CD4-positive, CD25-positive, alpha-beta regulatory T cell (primary cell): ENCODE data around the gene SLC10A2. TPM values are rescaled to one million over a fixed set of nuclear protein-coding genes. Genes with fewer than 3 reads are reported as not detected.

Experiments used
- ATAC-seq, 2 donors: fragments of 150-1000 bp; cut with Tn5 transposase; one replicate each; pipeline ENCODE4 v1.10.0; 2021; ENCODE audit warnings: low read depth in 2 of 2, moderate number of reproducible peaks in 2 of 2, moderate library complexity in 1 of 2
- DNase-seq, 3 donors: peaks; one replicate each; pipeline versions ENCODE4 v3.0.0 to v3.0.0-alpha.2; 2012 to 2022; ENCODE audit warnings: mixed read lengths in 1 of 3
- H3K27ac ChIP-seq: one replicate; pipeline ENCODE4 v1.7.0; 2013; ENCODE audit warnings: mild to moderate bottlenecking, low read length; ENCODE audit not compliant: insufficient read depth, poor library complexity, severe bottlenecking
- H3K27me3 ChIP-seq: one replicate; pipeline ENCODE4 v1.7.0; 2013; ENCODE audit warnings: low read length; ENCODE audit not compliant: control insufficient read depth, insufficient read depth
- H3K36me3 ChIP-seq: one replicate; pipeline ENCODE4 v1.7.0; 2013; ENCODE audit warnings: mild to moderate bottlenecking, low read length, moderate library complexity; ENCODE audit not compliant: control insufficient read depth, insufficient read depth
- H3K4me1 ChIP-seq: 2 replicates; pipeline ENCODE4 v1.7.0; 2013; ENCODE audit warnings: mild to moderate bottlenecking, low read length; ENCODE audit not compliant: insufficient read depth, control insufficient read depth, poor library complexity, severe bottlenecking
- H3K4me3 ChIP-seq: one replicate; pipeline ENCODE4 v1.7.0; 2013; ENCODE audit warnings: low read depth, mild to moderate bottlenecking, low read length, moderate library complexity
- H3K9me3 ChIP-seq, 2 experiments: 1 replicate in 1 of 2; 2 replicates in 1 of 2; pipeline ENCODE4 v1.7.0; 2013; ENCODE audit warnings: low read length in 2 of 2, mild to moderate bottlenecking in 1 of 2, moderate library complexity in 1 of 2; ENCODE audit not compliant: control insufficient read depth in 2 of 2
- H3K27ac Mint-ChIP-seq, 3 donors: one replicate each; pipeline ENCODE4 v1.8.0; 2020 to 2022; ENCODE audit warnings: mild to moderate bottlenecking in 3 of 3, mixed read lengths in 3 of 3, moderate library complexity in 2 of 3
- H3K27me3 Mint-ChIP-seq: one replicate; pipeline ENCODE4 v1.8.0; 2022; ENCODE audit warnings: mild to moderate bottlenecking, mixed read lengths
- H3K36me3 Mint-ChIP-seq: one replicate; pipeline ENCODE4 v1.8.0; 2020; ENCODE audit warnings: mixed read lengths
- H3K4me1 Mint-ChIP-seq, 4 donors: one replicate each; pipeline ENCODE4 v1.8.0; 2020 to 2022; ENCODE audit warnings: mixed read lengths in 4 of 4, mild to moderate bottlenecking in 1 of 4
- H3K4me3 Mint-ChIP-seq, 4 donors: one replicate each; pipeline ENCODE4 v1.8.0; 2020 to 2022; ENCODE audit warnings: mild to moderate bottlenecking in 4 of 4, mixed read lengths in 4 of 4, moderate library complexity in 3 of 4
- H3K9me3 Mint-ChIP-seq, 7 donors: one replicate each; pipeline ENCODE4 v1.8.0; 2020 to 2022; ENCODE audit warnings: mixed read lengths in 7 of 7, mild to moderate bottlenecking in 3 of 7, moderate library complexity in 2 of 7
- polyA plus RNA-seq, 4 donors: library from polyadenylated mRNA; unstranded; fragments of 300-500 nt; fragmentation: Illumina TruSeq; gene quantifications; one replicate each; pipeline ENCODE4 v1.2.3, GENCODE V29; 2021
- total RNA-seq: library from RNA; stranded (reverse); gene quantifications from one replicate; pipeline ENCODE4 v1.2.3, GENCODE V29; 2022

Gene SLC10A2
- total and polyA plus RNA-seq, 5 donors from 2014 or later = not detected

DNA sequence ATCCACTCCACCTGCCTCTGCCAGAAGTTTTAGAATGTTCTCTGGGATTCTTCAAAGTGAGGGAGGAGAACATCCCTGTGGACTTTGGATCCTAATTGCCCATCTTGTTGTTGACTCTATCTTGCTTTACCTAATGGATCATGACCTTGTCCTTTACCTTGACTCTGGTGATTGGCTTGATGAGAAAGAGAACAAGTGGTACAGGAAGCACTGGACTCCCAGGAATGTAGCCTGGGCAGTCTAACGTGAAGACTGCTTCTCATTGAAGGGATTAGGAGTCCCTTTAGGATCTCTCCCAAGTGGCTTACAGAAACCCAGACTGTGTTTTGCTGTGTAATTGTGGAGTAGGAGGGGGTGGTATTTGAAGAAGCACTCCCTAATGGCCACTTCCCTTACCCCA is 63.9 kb downstream of the SLC10A2 start:
- H3K36me3 ChIP-seq = no peaks in the 10 kb centered on the region
- no peaks in the 10 kb centered on the region for H3K4me1 ChIP-seq
- H3K27me3 ChIP-seq = no peaks in the 10 kb centered on the region
- Mint-ChIP-seq H3K4me1 (no peaks in the 10 kb centered on the region), H3K36me3 (no peaks in the 10 kb centered on the region), H3K27me3 (no peaks in the 10 kb centered on the region), H3K9me3 (no peaks in the 10 kb centered on the region), H3K4me3 (no peak overlapping the region), H3K27ac (no peak overlapping the region)
- no peak overlapping the region for H3K27ac ChIP-seq
- ATAC-seq (no peak), DNase-seq (no peak)
- H3K9me3 ChIP-seq = no peaks in the 10 kb centered on the region
- no peak overlapping the region for H3K4me3 ChIP-seq

- no peak for ATAC-seq
- H3K27ac ChIP-seq = no peak overlapping the region
- no peaks in the 10 kb centered on the region for H3K9me3 ChIP-seq
- peaks cover 0 to 6% (median 0%) of the 10 kb centered on the region in 7 donors for H3K9me3 Mint-ChIP-seq
- H3K4me3 ChIP-seq = no peak overlapping the region
- no peak overlapping the region for H3K4me3 Mint-ChIP-seq
- no peaks in the 10 kb centered on the region for H3K4me1 ChIP-seq
- DNase-seq = no peak
- H3K4me1 Mint-ChIP-seq = no peaks in the 10 kb centered on the region
- no peaks in the 10 kb centered on the region for H3K36me3 Mint-ChIP-seq
- no peaks in the 10 kb centered on the region for H3K27me3 Mint-ChIP-seq
- H3K27me3 ChIP-seq = no peaks in the 10 kb centered on the region
- H3K27ac Mint-ChIP-seq = peak overlapping the region in 1 of 3 donors; percentile 74
- no peaks in the 10 kb centered on the region for H3K36me3 ChIP-seq
Observed at GRCh38 chr13:103000157-103000556, 66.1 kb downstream of the SLC10A2 start.

- Histone ChIP-seq H3K36me3 (no peaks in the 10 kb centered on the region), H3K27ac (no peak overlapping the region), H3K4me3 (no peak overlapping the region), H3K4me1 (no peaks in the 10 kb centered on the region), H3K9me3 (no peaks in the 10 kb centered on the region), H3K27me3 (no peaks in the 10 kb centered on the region)
- Mint-ChIP-seq H3K9me3 (peaks cover 0 to 6% (median 0%) of the 10 kb centered on the region in 7 donors), H3K4me3 (no peak overlapping the region), H3K4me1 (no peaks in the 10 kb centered on the region), H3K27ac (no peak overlapping the region), H3K27me3 (no peaks in the 10 kb centered on the region), H3K36me3 (no peaks in the 10 kb centered on the region)
- ATAC-seq = no peak
- DNase-seq = no peak
Observed at GRCh38 chr13:102999499-102999898, 66.7 kb downstream of the SLC10A2 start.

Other genes starting within 250 kb of the SLC10A2 start
- gene ERCC5, start 220.4 kb downstream of the SLC10A2 start, total RNA-seq = 104 TPM
- gene ERCC5, start 220.4 kb downstream of the SLC10A2 start, polyA plus RNA-seq = 10 to 100 TPM; 44.3 to 55.6 (median 49.0) TPM